K562 (cell line): ENCODE measurements around the gene ZCCHC4. TPM values are rescaled to one million over a fixed set of nuclear protein-coding genes. Genes with fewer than 3 reads are reported as not detected.

Source experiments
- CREBBP ChIP-seq: IDR thresholded peaks from one replicate; pipeline ENCODE4 v1.6.1; 2012; ENCODE audit warnings: low read depth, mild to moderate bottlenecking, control low read depth, inconsistent platforms, low read length
- HDGF ChIP-seq: fragments of 450-650 bp; IDR thresholded peaks from 2 replicates; pipeline ENCODE4 v1.6.1; 2016
- KDM1A ChIP-seq, 2 experiments: fragments of 450-650 bp; IDR thresholded peaks; 2 replicates each; pipeline ENCODE4 v1.6.1; 2016; ENCODE audit warnings: mild to moderate bottlenecking in 2 of 2
- KDM4B ChIP-seq, 2 experiments: fragments of 450-650 bp in 1 of 2; sonication (generic) in 1 of 2; IDR thresholded peaks; 2 replicates each; pipeline ENCODE4 v1.6.1; 2016 to 2017; ENCODE audit warnings: borderline replicate concordance in 2 of 2, antibody characterized with exemption in 1 of 2, low read depth in 1 of 2, mild to moderate bottlenecking in 1 of 2
- NELFE ChIP-seq: IDR thresholded peaks from 2 replicates; pipeline ENCODE4 v1.6.1; 2011; ENCODE audit warnings: mild to moderate bottlenecking; ENCODE audit not compliant: insufficient read depth, insufficient read length
- SAFB ChIP-seq: fragments of 200-400 bp; formaldehyde crosslinking; IDR thresholded peaks from 2 replicates; pipeline ENCODE4 v1.6.1; 2017; ENCODE audit warnings: low read depth, low read length, borderline replicate concordance
- SETDB1 ChIP-seq: IDR thresholded peaks from one replicate; pipeline ENCODE4 v1.6.1; 2012; ENCODE audit warnings: low read length, control low read depth, inconsistent platforms
- TEAD4 ChIP-seq, 2 experiments: sonication (generic) in 1 of 2; formaldehyde crosslinking in 1 of 2; IDR thresholded peaks; 2 replicates each; pipeline versions ENCODE4 v1.6.1 to v1.8.0; 2012 to 2022; ENCODE audit warnings: borderline replicate concordance in 1 of 2, inconsistent platforms in 1 of 2, low read length in 1 of 2, mild to moderate bottlenecking in 1 of 2, missing genetic modification reagents in 1 of 2
- ZNF134 ChIP-seq: fragments of 250-450 bp; sonication (Bioruptor Pico); conservative IDR thresholded peaks from 2 replicates; pipeline ENCODE4 v1.4.0; 2020
- ZNF347 ChIP-seq: fragments of 450-650 bp; formaldehyde crosslinking; IDR thresholded peaks from 2 replicates; pipeline ENCODE4 v1.4.0; 2020; ENCODE audit warnings: low read depth, mild to moderate bottlenecking, moderate library complexity
- polyA plus RNA-seq, 8 experiments: library from polyadenylated mRNA; depleted of rRNA in 4 of 8; stranded (reverse) in 5 of 8; unstranded in 3 of 8; fragments of >200 nt; fragmentation: Nextera tagmentation in 2 of 8; fragmentation: Illumina TruSeq in 1 of 8; extraction: Ambion mirVana in 2 of 8; extraction: Trizol in 1 of 8; gene quantifications; 2 replicates each; pipeline versions ENCODE4 v1.2.1 to v1.2.3, GENCODE V29; 2011 to 2014; ENCODE audit warnings: inconsistent platforms in 1 of 8, missing spikeins in 1 of 8
- total RNA-seq, 7 experiments: library from RNA; depleted of rRNA in 6 of 7; stranded (reverse); fragments of >200 nt in 6 of 7; fragmentation: Illumina TruSeq in 2 of 7; extraction: Trizol in 2 of 7; gene quantifications; 2 replicates each; pipeline versions ENCODE4 v1.2.1 to v1.2.3, GENCODE V29; 2011 to 2021; ENCODE audit warnings: low replicate concordance in 1 of 7
- TF ChIP-seq, protein P1 (sequence below), 3 experiments: fragments of 200-800 bp in 1 of 3; fragments of 250-450 bp in 1 of 3; fragments of 450-650 bp in 1 of 3; sonication (Bioruptor Pico) in 1 of 3; sonication (Bioruptor generic) in 1 of 3; formaldehyde crosslinking in 1 of 3; IDR thresholded peaks; 2 replicates each; pipeline versions ENCODE4 v1.6.1 to v1.8.0; 2016 to 2022; ENCODE audit warnings: mild to moderate bottlenecking in 2 of 3, missing genetic modification characterization in 2 of 3, missing compliant biosample characterization in 1 of 3, moderate library complexity in 1 of 3
- TF ChIP-seq, protein P2 (sequence below): IDR thresholded peaks from 2 replicates; pipeline ENCODE4 v1.6.1; 2014; ENCODE audit warnings: antibody characterized with exemption

The ZCCHC4 gene
- total and polyA plus RNA-seq, 9 of the 15 experiments (the other 6 are each of a cell fraction or from before 2014, with no cell fraction given) = 5.3 to 26.1 (median 15.2) TPM

DNA sequence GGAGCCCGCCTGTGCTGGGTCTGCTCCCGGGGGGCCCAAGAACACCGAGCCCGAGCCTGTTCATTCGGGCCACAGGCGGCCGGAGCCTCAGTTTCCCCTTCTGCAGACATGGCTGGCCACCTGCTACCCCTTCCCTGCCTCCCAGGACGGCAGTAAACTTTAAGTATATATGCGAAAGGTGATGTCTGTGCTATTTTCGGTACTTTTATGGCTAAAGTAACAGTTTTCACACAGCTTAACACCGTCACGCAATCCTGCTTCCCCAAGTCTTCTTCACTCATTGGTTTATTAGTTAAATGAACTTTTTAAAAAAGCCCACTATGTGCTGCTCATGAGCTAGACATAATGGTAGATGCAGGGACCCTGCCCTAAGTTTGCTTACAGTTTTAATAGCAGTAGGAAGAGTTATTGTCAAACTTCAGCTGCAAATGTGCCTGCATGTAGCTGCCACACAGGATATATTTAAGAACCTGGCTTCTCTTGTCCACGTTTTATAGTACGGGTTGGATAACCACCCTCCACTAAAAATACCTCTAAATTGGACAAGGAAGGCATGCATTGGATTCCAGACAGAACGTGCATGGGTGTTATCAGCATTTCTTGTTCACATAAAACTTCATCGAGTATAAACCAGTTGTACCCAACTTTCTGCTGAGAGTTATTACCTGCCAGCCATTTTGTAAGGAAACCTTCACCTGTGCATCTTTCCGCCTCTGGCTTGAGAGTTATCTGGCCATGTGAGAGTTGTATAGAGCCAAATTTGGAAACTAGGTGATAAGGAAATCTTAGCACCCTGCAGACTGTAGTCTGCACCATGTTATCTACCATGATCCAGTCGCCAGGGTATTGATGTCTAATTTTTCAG, 65.2 kb downstream of the ZCCHC4 start (continued):
- TF ChIP-seq TEAD4 (IDR thresholded peaks at IDR 0.05; ENCODE audit: low read length) = peak; percentile 37; the same call in 1 of the 2 replicates
- TF ChIP-seq TEAD4 (CRISPR knock-in tag; IDR thresholded peaks at IDR 0.05; ENCODE audit: borderline replicate concordance) = no peak
- no peak for TF ChIP-seq SAFB
- 0 out of 4 replicates have a peak, but pooled peaks of 1 of the 2 experiments have one; percentile 15 for TF ChIP-seq KDM1A (IDR thresholded peaks at IDR 0.05)
- TF ChIP-seq ZNF347 = no peak
- no peak for TF ChIP-seq ZNF134
- no peak for TF ChIP-seq NELFE
- TF ChIP-seq KDM4B (IDR thresholded peaks at IDR 0.05; ENCODE audit: borderline replicate concordance in 2 of 2, low read depth in 1 of 2) = no peak
- no peak for TF ChIP-seq SETDB1
- TF ChIP-seq, protein P1, sequence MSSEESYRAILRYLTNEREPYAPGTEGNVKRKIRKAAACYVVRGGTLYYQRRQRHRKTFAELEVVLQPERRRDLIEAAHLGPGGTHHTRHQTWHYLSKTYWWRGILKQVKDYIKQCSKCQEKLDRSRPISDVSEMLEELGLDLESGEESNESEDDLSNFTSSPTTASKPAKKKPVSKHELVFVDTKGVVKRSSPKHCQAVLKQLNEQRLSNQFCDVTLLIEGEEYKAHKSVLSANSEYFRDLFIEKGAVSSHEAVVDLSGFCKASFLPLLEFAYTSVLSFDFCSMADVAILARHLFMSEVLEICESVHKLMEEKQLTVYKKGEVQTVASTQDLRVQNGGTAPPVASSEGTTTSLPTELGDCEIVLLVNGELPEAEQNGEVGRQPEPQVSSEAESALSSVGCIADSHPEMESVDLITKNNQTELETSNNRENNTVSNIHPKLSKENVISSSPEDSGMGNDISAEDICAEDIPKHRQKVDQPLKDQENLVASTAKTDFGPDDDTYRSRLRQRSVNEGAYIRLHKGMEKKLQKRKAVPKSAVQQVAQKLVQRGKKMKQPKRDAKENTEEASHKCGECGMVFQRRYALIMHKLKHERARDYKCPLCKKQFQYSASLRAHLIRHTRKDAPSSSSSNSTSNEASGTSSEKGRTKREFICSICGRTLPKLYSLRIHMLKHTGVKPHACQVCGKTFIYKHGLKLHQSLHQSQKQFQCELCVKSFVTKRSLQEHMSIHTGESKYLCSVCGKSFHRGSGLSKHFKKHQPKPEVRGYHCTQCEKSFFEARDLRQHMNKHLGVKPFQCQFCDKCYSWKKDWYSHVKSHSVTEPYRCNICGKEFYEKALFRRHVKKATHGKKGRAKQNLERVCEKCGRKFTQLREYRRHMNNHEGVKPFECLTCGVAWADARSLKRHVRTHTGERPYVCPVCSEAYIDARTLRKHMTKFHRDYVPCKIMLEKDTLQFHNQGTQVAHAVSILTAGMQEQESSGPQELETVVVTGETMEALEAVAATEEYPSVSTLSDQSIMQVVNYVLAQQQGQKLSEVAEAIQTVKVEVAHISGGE (CRISPR knock-in tag; IDR thresholded peaks at IDR 0.05) = no peak
- TF ChIP-seq, protein P2, sequence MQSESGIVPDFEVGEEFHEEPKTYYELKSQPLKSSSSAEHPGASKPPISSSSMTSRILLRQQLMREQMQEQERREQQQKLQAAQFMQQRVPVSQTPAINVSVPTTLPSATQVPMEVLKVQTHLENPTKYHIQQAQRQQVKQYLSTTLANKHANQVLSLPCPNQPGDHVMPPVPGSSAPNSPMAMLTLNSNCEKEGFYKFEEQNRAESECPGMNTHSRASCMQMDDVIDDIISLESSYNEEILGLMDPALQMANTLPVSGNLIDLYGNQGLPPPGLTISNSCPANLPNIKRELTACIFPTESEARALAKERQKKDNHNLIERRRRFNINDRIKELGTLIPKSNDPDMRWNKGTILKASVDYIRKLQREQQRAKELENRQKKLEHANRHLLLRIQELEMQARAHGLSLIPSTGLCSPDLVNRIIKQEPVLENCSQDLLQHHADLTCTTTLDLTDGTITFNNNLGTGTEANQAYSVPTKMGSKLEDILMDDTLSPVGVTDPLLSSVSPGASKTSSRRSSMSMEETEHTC = no peak
- TF ChIP-seq CREBBP = no peak
- no peak for TF ChIP-seq HDGF
